Trophoblast cell (in vitro differentiated cells and primary cell): ENCODE data around the gene BBS9.

Experiments used
- DNase-seq, 2 donors: peaks; one replicate each; pipeline ENCODE4 v3.0.0-alpha.2; 2016
- H2AFZ ChIP-seq: 2 replicates; pipeline ENCODE4 v1.6.1; 2013; ENCODE audit warnings: low read length, moderate library complexity, mild to moderate bottlenecking; ENCODE audit not compliant: insufficient read depth, poor library complexity
- H2AK5ac ChIP-seq: 2 replicates; pipeline ENCODE4 v1.6.1; 2013; ENCODE audit warnings: mild to moderate bottlenecking, low read length
- H2BK120ac ChIP-seq: 2 replicates; pipeline ENCODE4 v1.6.1; 2013; ENCODE audit warnings: low read length, mild to moderate bottlenecking, moderate library complexity; ENCODE audit not compliant: insufficient read depth, poor library complexity
- H2BK12ac ChIP-seq: 2 replicates; pipeline ENCODE4 v1.6.1; 2013; ENCODE audit warnings: mild to moderate bottlenecking, low read length, moderate library complexity
- H2BK5ac ChIP-seq: 2 replicates; pipeline ENCODE4 v1.6.1; 2013; ENCODE audit warnings: low read length, low read depth, moderate library complexity, mild to moderate bottlenecking; ENCODE audit not compliant: poor library complexity
- H3K14ac ChIP-seq: 2 replicates; pipeline ENCODE4 v1.6.1; 2013; ENCODE audit warnings: mild to moderate bottlenecking, low read length
- H3K18ac ChIP-seq: 2 replicates; pipeline ENCODE4 v1.6.1; 2013; ENCODE audit warnings: mild to moderate bottlenecking, low read length
- H3K23ac ChIP-seq: 2 replicates; pipeline ENCODE4 v1.6.1; 2013; ENCODE audit warnings: low read length
- H3K27ac ChIP-seq: 2 replicates; pipeline ENCODE4 v1.5.1; 2013; ENCODE audit warnings: low read depth, mild to moderate bottlenecking, inconsistent platforms, low read length, moderate library complexity
- H3K27me3 ChIP-seq: 2 replicates; pipeline ENCODE4 v1.6.1; 2013; ENCODE audit warnings: inconsistent platforms, mild to moderate bottlenecking, low read length, moderate library complexity; ENCODE audit not compliant: insufficient read depth
- H3K36me3 ChIP-seq, 2 experiments: 1 replicate in 1 of 2; 2 replicates in 1 of 2; pipeline ENCODE4 v1.6.1; 2013; ENCODE audit warnings: low read length in 2 of 2, mild to moderate bottlenecking in 2 of 2, moderate library complexity in 1 of 2; ENCODE audit not compliant: insufficient read depth in 2 of 2, control insufficient read depth in 1 of 2
- H3K4ac ChIP-seq: 2 replicates; pipeline ENCODE4 v1.6.1; 2013; ENCODE audit warnings: low read depth, mild to moderate bottlenecking, low read length, moderate library complexity
- H3K4me1 ChIP-seq, 2 experiments: 1 replicate in 1 of 2; 2 replicates in 1 of 2; pipeline ENCODE4 v1.6.1; 2013; ENCODE audit warnings: low read length in 2 of 2, mild to moderate bottlenecking in 2 of 2, moderate library complexity in 1 of 2; ENCODE audit not compliant: insufficient read depth in 2 of 2, control insufficient read depth in 1 of 2
- H3K4me2 ChIP-seq: 2 replicates; pipeline ENCODE4 v1.6.1; 2013; ENCODE audit warnings: inconsistent platforms, mild to moderate bottlenecking, low read length, moderate library complexity
- H3K4me3 ChIP-seq: 2 replicates; pipeline ENCODE4 v1.5.1; 2013; ENCODE audit warnings: mild to moderate bottlenecking, low read depth, low read length, inconsistent platforms
- H3K79me1 ChIP-seq: one replicate; pipeline ENCODE4 v1.6.1; 2013; ENCODE audit warnings: low read length
- H3K79me2 ChIP-seq: 2 replicates; pipeline ENCODE4 v1.6.1; 2013; ENCODE audit warnings: low read length, mild to moderate bottlenecking; ENCODE audit not compliant: control insufficient read depth, insufficient read depth, poor library complexity
- H3K9ac ChIP-seq: 2 replicates; pipeline ENCODE4 v1.6.1; 2013; ENCODE audit warnings: mild to moderate bottlenecking, low read length
- H3K9me3 ChIP-seq: 2 replicates; pipeline ENCODE4 v1.6.1; 2013; ENCODE audit warnings: low read depth, mild to moderate bottlenecking, control low read depth, inconsistent platforms, low read length; ENCODE audit not compliant: insufficient read depth
- H4K12ac ChIP-seq: 2 replicates; pipeline ENCODE4 v1.6.1; 2013; ENCODE audit warnings: low read depth, mild to moderate bottlenecking, low read length, moderate library complexity
- H4K8ac ChIP-seq: 2 replicates; pipeline ENCODE4 v1.6.1; 2013; ENCODE audit warnings: low read depth, mild to moderate bottlenecking, low read length, moderate library complexity
- H4K91ac ChIP-seq: one replicate; pipeline ENCODE4 v1.6.1; 2013; ENCODE audit warnings: low read depth, mild to moderate bottlenecking, low read length, moderate library complexity
- WGBS: extraction: QIAGEN DNeasy Blood & Tissue Kit; methylation state at CpG from one replicate; pipeline ENCODE4 v1.1.7; 2013; ENCODE audit warnings: missing lambda C conversion rate; ENCODE audit not compliant: insufficient read length, insufficient coverage; ENCODE audit errors: extremely low coverage; 5-methylcytosine and 5-hydroxymethylcytosine counted together

Gene BBS9

GRCh38 chr7:33593611-33594010, 464.2 kb downstream of the BBS9 start:
- no peak overlapping the region for H2BK120ac ChIP-seq
- H3K9me3 ChIP-seq = no peaks in the 10 kb centered on the region
- no peak overlapping the region for H2AFZ ChIP-seq
- no peak for DNase-seq
- H3K79me2 ChIP-seq = no peaks in the 10 kb centered on the region
- no peak overlapping the region for H4K8ac ChIP-seq
- H4K12ac ChIP-seq = no peak overlapping the region
- H3K36me3 ChIP-seq = no peaks in the 10 kb centered on the region
- H3K4ac ChIP-seq = no peak overlapping the region
- H2AK5ac ChIP-seq = no peak overlapping the region
- H3K4me1 ChIP-seq = no peaks in the 10 kb centered on the region
- H3K14ac ChIP-seq = no peak overlapping the region
- no peak overlapping the region for H2BK5ac ChIP-seq
- no peak overlapping the region for H2BK12ac ChIP-seq
- no peaks in the 10 kb centered on the region for H3K79me1 ChIP-seq
- WGBS = no CpG with 5 or more reads among the region's 3 CpGs
- no peak overlapping the region for H3K4me3 ChIP-seq
- H3K4me2 ChIP-seq = no peak overlapping the region
- no peak overlapping the region for H4K91ac ChIP-seq
- no peak overlapping the region for H3K18ac ChIP-seq
- no peak overlapping the region for H3K23ac ChIP-seq
- H3K27ac ChIP-seq = no peak overlapping the region
- no peaks in the 10 kb centered on the region for H3K27me3 ChIP-seq
- H3K9ac ChIP-seq = no peak overlapping the region

GRCh38 chr7:33596686-33597085, 467.3 kb downstream of the BBS9 start:
- no peaks in the 10 kb centered on the region for H3K9me3 ChIP-seq
- no peak overlapping the region for H2AK5ac ChIP-seq
- no peaks in the 10 kb centered on the region for H3K36me3 ChIP-seq
- no peak overlapping the region for H3K4me2 ChIP-seq
- no peak overlapping the region for H3K23ac ChIP-seq
- no peak overlapping the region for H2BK5ac ChIP-seq
- H3K4me1 ChIP-seq = no peaks in the 10 kb centered on the region
- no peak overlapping the region for H2BK12ac ChIP-seq
- DNase-seq = no peak
- no peak overlapping the region for H3K9ac ChIP-seq
- no peak overlapping the region for H4K91ac ChIP-seq
- H3K79me1 ChIP-seq = no peaks in the 10 kb centered on the region
- no peaks in the 10 kb centered on the region for H3K27me3 ChIP-seq
- H3K4ac ChIP-seq = no peak overlapping the region
- no peak overlapping the region for H3K4me3 ChIP-seq
- H3K79me2 ChIP-seq = no peaks in the 10 kb centered on the region
- no peak overlapping the region for H3K18ac ChIP-seq
- no peak overlapping the region for H3K27ac ChIP-seq
- no peak overlapping the region for H2AFZ ChIP-seq
- no peak overlapping the region for H4K8ac ChIP-seq
- H4K12ac ChIP-seq = no peak overlapping the region
- no peak overlapping the region for H3K14ac ChIP-seq
- no peak overlapping the region for H2BK120ac ChIP-seq

GRCh38 chr7:33597181-33597580, 467.8 kb downstream of the BBS9 start:
- H3K4me2 ChIP-seq = no peak overlapping the region
- no peak overlapping the region for H3K14ac ChIP-seq
- no peak for DNase-seq
- no peak overlapping the region for H3K4ac ChIP-seq
- no peaks in the 10 kb centered on the region for H3K79me1 ChIP-seq
- no peaks in the 10 kb centered on the region for H3K79me2 ChIP-seq
- H2BK120ac ChIP-seq = no peak overlapping the region
- H2BK12ac ChIP-seq = no peak overlapping the region
- H2BK5ac ChIP-seq = no peak overlapping the region
- H3K27ac ChIP-seq = no peak overlapping the region
- no peak overlapping the region for H3K23ac ChIP-seq
- no peak overlapping the region for H4K12ac ChIP-seq
- H2AFZ ChIP-seq = no peak overlapping the region
- H4K91ac ChIP-seq = no peak overlapping the region
- no peaks in the 10 kb centered on the region for H3K9me3 ChIP-seq
- H3K36me3 ChIP-seq = no peaks in the 10 kb centered on the region
- H2AK5ac ChIP-seq = no peak overlapping the region
- H3K9ac ChIP-seq = no peak overlapping the region
- no peak overlapping the region for H3K18ac ChIP-seq
- H3K4me1 ChIP-seq = no peaks in the 10 kb centered on the region
- no peak overlapping the region for H4K8ac ChIP-seq
- no CpG with 5 or more reads among the region's 1 CpG for WGBS
- H3K27me3 ChIP-seq = no peaks in the 10 kb centered on the region
- H3K4me3 ChIP-seq = no peak overlapping the region

- Histone ChIP-seq H3K79me2 (no peaks in the 10 kb centered on the region), H2BK12ac (no peak overlapping the region), H3K9me3 (no peaks in the 10 kb centered on the region), H3K4me3 (no peak overlapping the region), H3K23ac (no peak overlapping the region), H2BK120ac (no peak overlapping the region), H3K4ac (no peak overlapping the region), H3K4me1 (no peaks in the 10 kb centered on the region), H3K27ac (no peak overlapping the region), H3K36me3 (no peaks in the 10 kb centered on the region), H3K14ac (no peak overlapping the region), H2AFZ (no peak overlapping the region), H2BK5ac (no peak overlapping the region), H3K4me2 (no peak overlapping the region), H3K79me1 (no peaks in the 10 kb centered on the region), H3K18ac (no peak overlapping the region), H4K8ac (no peak overlapping the region), H3K27me3 (no peaks in the 10 kb centered on the region), H4K12ac (no peak overlapping the region), H3K9ac (no peak overlapping the region), H4K91ac (no peak overlapping the region), H2AK5ac (no peak overlapping the region)
- DNase-seq = no peak
- no CpG with 5 or more reads among the region's 4 CpGs for WGBS
Measured at GRCh38 chr7:33601101-33601500, 471.7 kb downstream of the BBS9 start.

- no peaks in the 10 kb centered on the region for H3K79me2 ChIP-seq
- H2BK120ac ChIP-seq = no peak overlapping the region
- H4K12ac ChIP-seq = no peak overlapping the region
- H3K23ac ChIP-seq = no peak overlapping the region
- H3K9me3 ChIP-seq = no peaks in the 10 kb centered on the region
- no peak overlapping the region for H2BK12ac ChIP-seq
- no peak overlapping the region for H2AK5ac ChIP-seq
- no peak overlapping the region for H3K18ac ChIP-seq
- DNase-seq = no peak
- no peaks in the 10 kb centered on the region for H3K36me3 ChIP-seq
- no peak overlapping the region for H4K91ac ChIP-seq
- H3K27me3 ChIP-seq = no peaks in the 10 kb centered on the region
- no peaks in the 10 kb centered on the region for H3K4me1 ChIP-seq
- H3K4me3 ChIP-seq = no peak overlapping the region
- no peak overlapping the region for H2BK5ac ChIP-seq
- H3K4ac ChIP-seq = no peak overlapping the region
- H3K27ac ChIP-seq = no peak overlapping the region
- H3K14ac ChIP-seq = no peak overlapping the region
- H2AFZ ChIP-seq = no peak overlapping the region
- no CpG with 5 or more reads among the region's 2 CpGs for WGBS
- no peak overlapping the region for H4K8ac ChIP-seq
- no peaks in the 10 kb centered on the region for H3K79me1 ChIP-seq
- H3K4me2 ChIP-seq = no peak overlapping the region
- no peak overlapping the region for H3K9ac ChIP-seq
Measured at GRCh38 chr7:33601884-33602283, 472.5 kb downstream of the BBS9 start.
